Endothelial cell (in vitro differentiated cells): ENCODE results near the gene TLE2. TPM values are rescaled to one million over a fixed set of nuclear protein-coding genes. Genes with fewer than 3 reads are reported as not detected.

Experiments used
- DNase-seq: peaks from one replicate; pipeline ENCODE4 v3.0.0; 2021; ENCODE audit warnings: low spot score
- H3K27ac Mint-ChIP-seq: one replicate; pipeline ENCODE4 v1.8.0; 2021; ENCODE audit warnings: mixed read lengths, inconsistent platforms; ENCODE audit not compliant: unreplicated experiment
- H3K27me3 Mint-ChIP-seq: one replicate; pipeline ENCODE4 v1.8.0; 2021; ENCODE audit warnings: mild to moderate bottlenecking, moderate library complexity, mixed read lengths, inconsistent platforms; ENCODE audit not compliant: unreplicated experiment
- H3K36me3 Mint-ChIP-seq: one replicate; pipeline ENCODE4 v1.8.0; 2021; ENCODE audit warnings: mild to moderate bottlenecking, low read depth, mixed read lengths, inconsistent platforms; ENCODE audit not compliant: unreplicated experiment
- H3K4me1 Mint-ChIP-seq: one replicate; pipeline ENCODE4 v1.8.0; 2021; ENCODE audit warnings: mild to moderate bottlenecking, mixed read lengths, inconsistent platforms; ENCODE audit not compliant: unreplicated experiment
- H3K4me3 Mint-ChIP-seq: one replicate; pipeline ENCODE4 v1.8.0; 2021; ENCODE audit warnings: mild to moderate bottlenecking, mixed read lengths, inconsistent platforms; ENCODE audit not compliant: unreplicated experiment
- H3K9me3 Mint-ChIP-seq: one replicate; pipeline ENCODE4 v1.8.0; 2021; ENCODE audit warnings: mixed read lengths, inconsistent platforms; ENCODE audit not compliant: unreplicated experiment
- CTCF ChIP-seq: fragments of 200-600 bp; sonication (generic); IDR thresholded peaks from one replicate; pipeline ENCODE4 v1.5.0; 2021; ENCODE audit warnings: antibody characterized with exemption; ENCODE audit not compliant: unreplicated experiment
- total RNA-seq: library from RNA; stranded (reverse); fragmentation: NEBNext Ultra II Directional; extraction: Animal tissue kit (Norgen Biotek cat#: 25700); gene quantifications from one replicate; pipeline ENCODE4 v1.2.1, GENCODE V29; 2021; ENCODE audit not compliant: unreplicated experiment

The TLE2 gene
- total RNA-seq, 1 donor from 2014 or later, result 5.7 TPM

GRCh38 chr19:2982983-2983350 lies 46.1 kb downstream of the TLE2 start:
- no peak overlapping the region for H3K4me3 Mint-ChIP-seq
- H3K36me3 Mint-ChIP-seq, result no peaks in the 10 kb centered on the region
- H3K27ac Mint-ChIP-seq, result no peak overlapping the region
- no peak for DNase-seq
- peaks cover 6% of the 10 kb centered on the region for H3K4me1 Mint-ChIP-seq
- H3K27me3 Mint-ChIP-seq, result peaks cover 11% of the 10 kb centered on the region
- TF ChIP-seq CTCF, result no peak
- H3K9me3 Mint-ChIP-seq, result no peaks in the 10 kb centered on the region

GRCh38 chr19:2982561-2982960 lies 46.5 kb downstream of the TLE2 start:
- Mint-ChIP-seq H3K4me1 (peaks cover 6% of the 10 kb centered on the region), H3K36me3 (no peaks in the 10 kb centered on the region), H3K27ac (no peak overlapping the region), H3K27me3 (peaks cover 11% of the 10 kb centered on the region), H3K4me3 (no peak overlapping the region), H3K9me3 (no peaks in the 10 kb centered on the region)
- no peak for TF ChIP-seq CTCF
- no peak for DNase-seq

- no peak for TF ChIP-seq CTCF
- H3K4me1 Mint-ChIP-seq, result peaks cover 3% of the 10 kb centered on the region
- H3K27ac Mint-ChIP-seq, result no peak overlapping the region
- no peaks in the 10 kb centered on the region for H3K9me3 Mint-ChIP-seq
- DNase-seq, result no peak
- no peak overlapping the region for H3K4me3 Mint-ChIP-seq
- H3K27me3 Mint-ChIP-seq, result peaks cover 11% of the 10 kb centered on the region
- no peaks in the 10 kb centered on the region for H3K36me3 Mint-ChIP-seq
These were observed 47.2 kb downstream of the TLE2 start for GRCh38 chr19:2981898-2982297.

- no peak overlapping the region for H3K27ac Mint-ChIP-seq
- H3K4me3 Mint-ChIP-seq, result no peak overlapping the region
- peaks cover 13% of the 10 kb centered on the region for H3K27me3 Mint-ChIP-seq
- H3K36me3 Mint-ChIP-seq, result no peaks in the 10 kb centered on the region
- H3K9me3 Mint-ChIP-seq, result no peaks in the 10 kb centered on the region
- peaks cover 12% of the 10 kb centered on the region for H3K4me1 Mint-ChIP-seq
- TF ChIP-seq CTCF, result no peak
- no peak for DNase-seq
These were observed 50.3 kb downstream of the TLE2 start for GRCh38 chr19:2978772-2979171.

GRCh38 chr19:2978166-2978767 lies 50.8 kb downstream of the TLE2 start:
- Mint-ChIP-seq H3K4me3 (no peak overlapping the region), H3K4me1 (peaks cover 12% of the 10 kb centered on the region), H3K27me3 (peaks cover 9% of the 10 kb centered on the region), H3K27ac (no peak overlapping the region), H3K36me3 (no peaks in the 10 kb centered on the region), H3K9me3 (no peaks in the 10 kb centered on the region)
- TF ChIP-seq CTCF, result no peak
- no peak for DNase-seq
